Dedifferentiated amniotic fluid mesenchymal stem cell (primary cell): Measurements from ENCODE around the gene SLC12A3.

ENCODE experiments used
- DNase-seq: peaks from one replicate; pipeline ENCODE4 v3.0.0-alpha.2; 2016; ENCODE audit errors: extremely low spot score

Gene SLC12A3

DNA sequence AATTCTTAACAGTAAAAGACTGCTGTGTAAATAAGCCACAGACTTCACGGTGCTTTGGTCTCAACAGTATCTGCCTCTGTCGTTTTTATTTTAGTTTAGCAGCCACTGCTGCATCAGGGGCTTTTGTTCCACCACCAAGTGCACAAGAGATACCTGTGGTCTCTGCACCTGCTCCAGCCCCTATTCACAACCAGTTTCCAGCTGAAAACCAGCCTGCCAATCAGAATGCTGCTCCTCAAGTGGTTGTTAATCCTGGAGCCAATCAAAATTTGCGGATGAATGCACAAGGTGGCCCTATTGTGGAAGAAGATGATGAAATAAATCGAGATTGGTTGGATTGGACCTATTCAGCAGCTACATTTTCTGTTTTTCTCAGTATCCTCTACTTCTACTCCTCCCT is 74.8 kb downstream of the SLC12A3 start:
- DNase-seq, result no peak

DNA sequence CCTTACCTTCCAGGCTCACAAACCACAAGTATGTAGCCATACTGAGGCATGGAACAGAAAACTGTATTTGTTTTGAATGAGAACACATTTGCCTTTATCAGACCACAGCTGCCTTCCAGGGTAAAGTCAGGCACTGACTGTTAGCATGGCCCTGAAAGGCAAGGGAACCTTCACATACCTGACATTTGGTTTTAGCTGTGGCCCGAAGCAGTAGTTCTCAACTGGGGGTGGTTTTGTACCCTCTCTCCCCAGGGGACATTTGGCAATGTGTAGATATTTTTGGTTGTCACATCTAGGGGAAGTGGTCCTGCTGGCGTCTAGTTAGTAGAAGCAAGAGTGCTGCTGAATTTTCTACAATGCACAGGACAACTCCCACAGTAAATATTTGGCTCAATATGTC is 76.1 kb downstream of the SLC12A3 start:
- no peak for DNase-seq

DNA sequence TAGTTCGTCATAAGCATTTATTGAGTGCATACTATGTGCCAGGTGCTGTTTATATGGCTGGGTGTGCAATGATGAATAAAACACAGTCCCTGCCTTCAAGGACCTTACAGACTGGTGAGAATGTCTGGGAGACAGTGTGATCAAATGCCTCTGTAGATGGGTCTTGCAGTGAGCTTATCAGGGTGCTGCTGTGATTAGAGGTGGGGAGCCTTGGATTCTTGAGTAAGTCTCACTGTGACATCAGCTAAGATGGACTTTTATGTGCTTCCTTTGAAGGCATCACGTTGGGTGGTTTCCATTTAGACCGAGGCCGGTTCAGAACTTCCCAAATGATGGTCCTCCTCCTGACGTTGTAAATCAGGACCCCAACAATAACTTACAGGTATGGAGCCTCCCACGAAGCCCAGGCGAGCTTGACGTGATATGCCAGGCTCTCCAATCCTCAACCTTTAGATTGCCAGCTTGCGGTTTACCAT is 76.9 kb downstream of the SLC12A3 start:
- no peak for DNase-seq

DNA sequence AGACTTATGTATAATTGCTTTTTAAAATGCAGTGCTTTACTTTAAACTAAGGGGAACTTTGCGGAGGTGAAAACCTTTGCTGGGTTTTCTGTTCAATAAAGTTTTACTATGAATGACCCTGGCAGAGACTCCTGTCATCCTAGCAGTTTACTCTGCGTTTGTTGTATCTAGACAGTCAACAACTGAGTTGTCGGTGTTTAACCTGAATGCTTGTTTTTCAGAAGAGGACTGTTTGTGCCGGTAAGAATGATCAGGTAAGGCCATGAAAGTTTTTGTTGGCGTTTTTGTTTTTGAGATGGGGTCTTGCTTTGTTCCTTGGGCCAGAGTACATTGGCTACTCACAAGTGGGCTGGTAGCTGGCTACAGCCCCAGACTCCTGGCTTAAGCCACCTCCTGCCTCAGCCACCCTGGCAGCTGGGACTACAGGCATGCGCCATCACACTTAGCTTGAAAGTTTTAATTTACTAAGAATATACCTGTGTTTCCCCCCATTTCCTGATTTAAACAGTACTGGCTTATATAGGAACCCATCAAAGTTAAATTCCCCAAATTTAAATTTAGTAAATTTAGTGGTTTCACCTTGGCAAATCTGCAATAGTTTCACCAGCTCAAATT is 78.9 kb downstream of the SLC12A3 start:
- DNase-seq, result no peak

DNA sequence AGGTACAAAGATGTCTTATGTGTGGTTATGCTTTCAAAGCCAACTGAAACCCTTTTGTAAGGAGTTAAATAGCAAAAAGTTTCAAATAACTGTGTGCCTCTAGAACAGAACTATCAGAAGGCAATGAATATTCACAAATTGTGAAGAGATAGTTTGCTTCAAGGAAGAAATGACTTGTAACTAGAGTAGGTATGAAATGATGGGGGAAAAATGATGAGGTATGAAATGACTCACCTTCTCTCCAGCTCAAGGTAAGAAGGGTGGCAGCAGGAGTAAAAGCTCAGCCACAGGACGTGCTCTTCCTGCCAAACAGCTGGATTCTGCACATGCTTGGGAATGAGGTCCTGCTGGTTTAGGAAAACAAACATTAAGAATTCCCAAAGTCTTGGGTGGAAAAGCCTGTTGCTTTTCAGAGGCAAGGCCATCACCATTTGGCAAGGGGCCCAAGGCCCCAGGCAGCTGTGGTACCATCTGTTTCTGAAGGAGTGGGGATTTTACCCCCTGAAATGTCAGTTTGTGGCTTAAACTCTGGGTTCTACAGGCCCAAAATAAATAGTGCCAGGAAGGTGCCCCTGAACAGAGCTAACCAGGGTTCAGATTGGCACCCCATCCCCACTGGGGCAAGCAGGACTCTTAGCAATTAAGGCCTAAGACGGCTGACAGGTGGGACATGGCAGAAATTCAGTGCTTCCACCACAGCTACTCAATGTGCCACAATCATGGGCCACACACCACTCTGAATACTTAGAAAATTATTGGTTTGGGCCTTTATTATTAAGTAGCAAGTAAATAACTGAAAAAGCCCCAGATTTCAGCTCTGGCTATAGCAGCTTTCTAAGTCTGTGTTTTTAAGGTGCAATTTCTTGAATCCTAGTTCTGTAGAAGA is 80.2 kb downstream of the SLC12A3 start:
- DNase-seq, result no peak

DNA sequence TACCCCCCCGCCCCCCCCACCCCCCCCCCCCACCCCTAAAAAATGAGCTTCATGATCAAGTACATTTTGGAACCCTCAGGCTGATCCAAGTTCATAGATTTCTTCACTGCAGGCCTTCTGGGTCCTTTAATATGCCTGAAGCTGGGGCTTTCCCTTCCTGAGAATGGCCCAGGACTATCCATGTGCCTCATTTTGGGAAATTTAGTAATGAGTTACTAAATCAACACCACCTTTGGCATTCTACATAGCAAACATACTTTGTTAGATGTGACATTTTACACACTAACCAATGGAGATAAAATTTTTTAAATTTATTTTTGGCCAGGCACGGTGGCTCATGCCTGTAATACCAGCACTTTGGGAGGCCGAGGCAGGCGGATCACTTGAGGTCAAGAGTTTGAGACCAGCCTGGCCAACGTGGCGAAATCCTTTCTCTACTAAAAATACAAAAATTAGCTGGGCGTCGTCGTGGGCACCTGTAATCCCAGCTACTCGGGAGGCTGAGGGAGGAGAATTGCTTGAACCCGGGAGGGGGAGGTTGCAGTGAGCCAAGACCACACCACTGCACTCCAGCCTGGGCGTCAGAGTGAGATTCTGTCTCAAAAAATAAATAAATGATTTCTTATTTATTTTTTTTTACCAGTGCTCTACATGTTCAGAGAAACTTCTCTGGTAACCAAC is 81.0 kb downstream of the SLC12A3 start:
- no peak for DNase-seq

DNA sequence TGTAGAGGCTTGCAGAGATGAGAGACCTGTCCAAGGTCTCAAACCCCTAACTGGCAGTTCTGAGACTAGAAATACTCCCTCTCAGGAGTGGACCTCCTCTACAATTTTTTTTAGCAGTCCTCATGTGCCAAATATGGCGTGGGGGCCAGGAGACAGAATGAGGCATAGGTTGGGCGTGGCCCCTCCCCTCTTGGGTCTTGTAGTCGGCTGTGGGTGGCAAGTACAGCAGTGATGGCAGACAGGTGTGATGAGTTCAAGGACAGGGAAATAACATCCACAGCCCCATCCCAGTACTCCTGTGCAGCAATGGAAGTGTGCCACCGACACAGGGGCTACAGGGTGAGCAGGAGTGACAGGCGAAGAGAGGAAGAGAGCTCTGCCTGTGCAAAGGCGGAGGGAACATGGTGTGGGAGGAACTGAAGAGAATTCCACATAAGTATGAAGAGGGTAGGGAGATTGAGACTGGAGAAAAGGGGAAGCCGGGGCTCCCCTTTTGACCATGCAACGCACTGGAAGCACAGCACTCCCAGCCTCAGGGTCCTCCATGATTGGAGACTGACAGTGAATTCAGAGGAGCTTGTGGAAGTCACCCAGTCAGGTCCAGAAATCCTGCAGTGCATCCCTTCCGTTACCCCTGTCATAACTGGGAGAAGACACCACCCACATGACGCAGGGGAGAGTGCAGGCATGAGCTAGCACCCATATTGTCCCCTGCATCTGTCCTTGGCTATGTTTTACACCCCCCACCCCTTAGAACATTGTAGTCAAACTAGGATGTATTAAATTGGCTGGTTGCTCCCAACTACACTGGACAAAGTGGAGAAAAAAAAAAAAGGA is 82.0 kb downstream of the SLC12A3 start:
- DNase-seq, result no peak

DNA sequence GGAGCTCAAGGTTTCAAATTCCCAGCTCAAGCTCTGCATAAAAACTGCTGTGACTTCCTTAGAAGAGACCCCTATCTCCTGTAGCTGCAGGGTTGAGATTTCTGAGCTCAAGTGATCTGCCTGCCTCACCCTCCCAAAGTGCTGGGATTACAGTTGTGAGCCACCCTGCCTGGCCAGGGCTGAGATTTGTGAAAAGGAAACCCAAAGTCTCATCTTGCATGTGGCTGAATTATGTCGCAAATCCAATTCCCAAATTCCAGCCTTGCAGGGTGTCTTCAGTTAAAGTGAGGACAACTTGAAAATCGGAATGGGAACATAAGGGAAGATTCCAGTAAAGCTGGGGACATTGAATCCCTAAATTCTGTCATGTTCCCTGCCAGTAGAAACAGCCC is 82.6 kb downstream of the SLC12A3 start:
- DNase-seq, result no peak

DNA sequence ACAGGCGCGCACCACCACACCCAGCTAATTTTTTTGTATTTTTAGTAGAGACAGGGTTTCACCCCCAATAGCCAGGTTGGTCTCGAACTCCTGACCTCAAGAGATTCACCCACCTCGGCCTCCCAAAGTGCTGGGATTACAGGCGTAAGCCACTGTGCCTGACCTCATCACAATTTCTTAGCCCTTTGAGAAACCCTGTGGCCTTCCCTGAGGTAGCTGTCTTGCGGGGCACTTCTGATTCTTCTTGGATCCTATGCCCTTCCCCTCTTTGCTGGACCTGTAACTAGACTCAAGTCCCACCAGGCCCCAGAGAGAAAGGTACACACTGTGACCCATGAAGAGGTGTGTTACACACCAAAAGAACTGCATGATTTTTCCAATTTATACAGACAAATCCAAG is 83.2 kb downstream of the SLC12A3 start:
- DNase-seq, result no peak

DNA sequence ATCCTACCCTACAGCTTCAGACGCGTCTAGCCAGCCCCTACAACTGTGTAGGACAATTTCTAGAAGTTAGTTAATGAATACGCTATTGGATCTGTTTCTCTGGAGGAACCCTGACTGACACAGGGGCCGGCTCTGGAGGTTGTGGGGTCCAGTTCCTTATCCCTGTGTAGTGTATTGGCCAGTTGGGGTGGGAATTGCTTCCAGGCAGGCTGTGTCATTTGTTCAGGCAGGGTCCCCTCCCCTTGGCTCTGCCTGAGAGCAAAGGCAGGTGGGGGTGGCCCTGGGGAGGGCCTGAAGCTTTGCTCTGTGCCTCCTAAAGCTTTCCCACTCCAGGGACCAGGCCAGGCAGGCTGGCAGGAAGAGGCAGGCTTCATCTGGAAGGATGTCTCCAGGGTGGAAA is 85.0 kb downstream of the SLC12A3 start:
- no peak for DNase-seq

DNA sequence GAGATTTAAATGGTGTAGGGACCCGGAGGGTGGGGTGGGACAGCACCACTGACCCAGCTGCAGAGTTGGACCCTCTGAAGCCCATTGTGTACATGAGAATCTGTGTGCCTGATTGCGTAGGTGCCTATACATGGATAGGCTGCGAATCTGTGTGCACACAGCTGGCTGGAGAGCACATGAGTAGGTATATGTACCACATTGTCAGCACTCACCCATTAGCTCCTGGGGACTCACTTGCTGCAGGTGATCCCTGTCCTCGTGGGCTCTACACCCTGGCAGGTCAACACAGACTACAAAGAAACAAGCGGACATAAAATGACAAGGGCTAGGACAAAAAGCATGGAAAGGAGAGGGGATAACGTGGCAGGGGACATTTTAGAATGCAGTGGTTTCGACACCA is 85.4 kb downstream of the SLC12A3 start:
- no peak for DNase-seq

DNA sequence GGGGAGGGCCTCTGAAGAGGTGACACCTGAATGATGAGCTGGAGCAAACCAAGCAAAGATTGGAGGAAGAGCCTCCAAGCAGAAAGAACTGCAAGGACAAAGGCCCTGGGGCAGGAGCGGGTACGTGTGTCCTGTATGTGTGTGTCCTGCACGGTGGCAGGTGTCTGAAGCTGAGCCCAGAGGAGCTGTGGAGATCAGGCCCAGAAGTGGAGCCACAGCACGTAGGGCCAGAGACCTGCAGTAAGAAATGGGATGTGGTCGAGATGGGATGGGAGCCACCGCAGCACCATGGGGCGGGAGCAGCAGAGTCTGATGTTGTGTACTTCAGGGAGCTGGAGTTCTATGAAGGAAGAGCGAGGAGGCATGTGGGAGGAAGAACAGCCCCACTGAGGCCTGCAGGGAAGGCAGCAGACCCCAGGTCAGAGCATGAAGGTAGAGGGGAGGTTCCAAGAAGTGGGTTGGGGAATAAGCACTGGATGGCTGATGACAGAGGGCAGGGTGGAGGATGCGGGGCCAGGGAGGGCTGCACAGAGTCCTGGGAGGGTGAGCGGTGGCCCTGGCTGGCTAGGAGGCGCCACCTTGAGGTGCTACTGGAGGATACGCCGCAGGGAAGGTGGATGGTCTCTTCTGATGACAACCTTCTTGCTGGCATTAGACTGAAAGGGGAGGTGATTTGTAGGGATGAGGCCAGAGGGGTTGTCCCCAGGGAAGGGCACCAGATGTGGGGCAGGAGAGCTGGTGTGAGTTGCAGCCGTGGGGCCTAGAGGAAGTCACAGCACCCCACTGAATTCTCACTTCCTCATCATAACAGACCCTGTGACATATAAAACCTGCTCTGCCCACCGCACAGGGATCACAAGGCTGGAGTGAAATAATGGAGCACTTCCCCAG is 86.1 kb downstream of the SLC12A3 start:
- DNase-seq, result no peak

DNA sequence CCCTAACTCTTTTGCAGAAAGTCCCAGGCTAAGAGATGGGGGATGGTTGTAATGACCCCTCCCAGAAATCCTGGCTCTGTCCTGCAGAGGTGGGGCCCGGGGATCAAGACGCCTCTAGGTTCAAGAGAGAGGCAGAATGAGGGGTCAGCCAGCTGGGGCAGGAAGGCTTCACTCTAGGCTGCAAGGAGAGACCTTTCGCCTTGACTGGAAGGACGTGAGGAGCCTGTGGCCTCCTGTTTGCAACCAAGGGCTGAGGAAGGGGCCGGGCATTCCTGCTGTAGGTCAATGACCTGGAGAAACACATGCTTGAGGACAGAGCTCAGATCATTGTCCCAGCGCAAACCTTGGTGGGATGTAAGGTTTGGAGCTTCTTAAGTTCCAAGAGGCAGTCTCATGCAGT is 88.0 kb downstream of the SLC12A3 start:
- no peak for DNase-seq

DNA sequence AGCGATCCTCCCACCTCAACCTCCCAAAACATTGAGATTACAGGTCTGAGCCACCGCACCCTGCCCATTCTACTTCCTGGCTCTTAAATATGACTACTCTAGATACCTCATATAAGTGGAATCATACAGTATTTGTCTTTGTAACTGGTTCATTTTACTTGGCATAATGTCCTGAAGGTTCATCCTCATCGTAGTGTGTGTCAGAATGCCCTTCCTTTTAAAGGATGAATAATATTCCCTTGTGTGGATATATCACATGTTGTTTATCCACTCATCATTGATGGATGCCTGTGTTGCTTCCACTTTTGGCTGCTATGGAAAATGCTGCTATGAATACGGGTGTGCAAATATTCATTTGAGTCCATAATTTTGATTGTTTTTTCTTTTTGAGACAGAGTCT is 91.1 kb downstream of the SLC12A3 start:
- no peak for DNase-seq

DNA sequence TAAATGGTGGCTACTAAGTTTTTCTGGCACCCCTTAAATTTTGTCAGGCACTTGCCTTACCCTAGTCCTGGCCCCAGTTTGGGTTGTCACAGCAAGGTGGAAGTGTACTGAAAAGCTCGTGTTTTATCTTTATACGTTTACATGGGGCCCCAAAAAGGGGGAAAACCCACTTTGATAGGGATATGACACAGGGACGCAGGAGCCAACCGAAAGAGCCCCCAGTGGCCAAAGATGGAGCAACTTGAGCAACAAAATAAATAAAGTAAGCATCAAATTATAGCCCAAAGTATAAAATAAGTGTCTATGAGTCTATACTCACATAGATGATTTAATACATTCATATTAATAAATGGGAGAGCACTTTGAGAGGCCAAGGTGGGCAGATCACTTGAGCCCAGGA is 91.7 kb downstream of the SLC12A3 start:
- no peak for DNase-seq

DNA sequence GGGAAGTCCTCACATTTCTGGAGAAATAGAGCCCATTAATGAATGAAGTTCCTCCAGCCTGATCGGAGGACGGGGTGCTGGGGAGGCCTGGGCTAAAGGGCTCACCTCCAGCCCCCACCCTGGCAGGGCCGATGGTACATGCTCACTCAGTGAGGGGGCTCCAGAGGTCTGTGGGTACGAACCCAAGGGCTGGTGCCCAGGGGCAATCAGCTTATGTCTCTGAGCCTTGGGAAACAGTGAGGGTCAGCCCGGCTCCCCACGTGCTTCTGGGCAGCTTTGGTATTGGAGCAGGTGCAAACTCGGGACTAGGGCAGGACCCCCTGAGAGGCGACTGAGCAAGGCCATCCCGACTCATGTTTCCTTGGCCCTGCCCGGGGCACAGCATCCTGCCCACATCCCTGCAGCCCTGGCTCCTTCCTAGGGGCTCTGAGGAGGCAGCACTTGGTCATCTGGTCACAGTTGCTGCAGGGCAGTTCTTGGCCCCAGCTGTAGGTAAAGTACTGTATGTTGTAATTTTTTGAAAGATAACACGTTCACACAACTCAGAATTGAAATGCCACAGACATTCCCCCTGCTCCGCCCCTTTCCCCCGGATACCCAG is 95.8 kb downstream of the SLC12A3 start:
- no peak for DNase-seq

DNA sequence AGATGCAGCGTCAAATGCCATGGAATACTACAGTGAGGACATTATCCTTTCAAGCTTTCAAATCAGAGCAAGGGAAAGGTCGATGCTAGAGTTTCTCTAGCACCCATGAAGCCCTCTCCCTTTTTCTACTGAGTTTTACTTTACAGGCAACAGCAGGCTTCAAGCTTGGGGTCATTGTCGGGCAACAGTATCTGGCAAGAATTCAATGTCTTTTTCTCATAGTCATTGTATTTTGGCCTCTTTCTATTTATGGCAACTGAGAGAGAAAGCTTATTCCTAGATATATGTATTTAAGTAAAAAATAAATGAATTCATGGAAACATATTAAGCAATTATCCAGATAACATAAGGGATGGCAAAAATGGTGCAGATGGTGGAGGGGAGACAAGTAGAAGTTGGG is 96.4 kb downstream of the SLC12A3 start:
- no peak for DNase-seq

DNA sequence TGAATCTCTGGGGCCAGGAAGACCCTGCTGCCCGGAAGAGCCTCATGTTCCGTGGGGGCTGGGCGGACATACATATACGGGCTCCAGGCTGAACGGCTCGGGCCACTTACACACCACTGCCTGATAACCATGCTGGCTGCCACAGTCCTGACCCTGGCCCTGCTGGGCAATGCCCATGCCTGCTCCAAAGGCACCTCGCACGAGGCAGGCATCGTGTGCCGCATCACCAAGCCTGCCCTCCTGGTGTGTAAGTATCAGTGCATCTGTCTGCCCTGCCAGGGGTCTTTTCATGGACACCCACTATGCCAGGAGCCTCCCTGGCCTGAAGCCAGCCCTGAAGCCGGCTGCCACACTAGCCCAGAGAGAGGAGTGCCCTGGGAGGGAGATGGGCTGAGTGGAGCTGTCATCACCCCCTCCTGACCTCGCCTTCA is 96.9 kb downstream of the SLC12A3 start, which contains the start of gene CETP:
CETP (plus strand) TSS at position 100 of the 431 bp plus-strand sequence; CDS start at position 130, 30 bp downstream.
- DNase-seq, result no peak

DNA sequence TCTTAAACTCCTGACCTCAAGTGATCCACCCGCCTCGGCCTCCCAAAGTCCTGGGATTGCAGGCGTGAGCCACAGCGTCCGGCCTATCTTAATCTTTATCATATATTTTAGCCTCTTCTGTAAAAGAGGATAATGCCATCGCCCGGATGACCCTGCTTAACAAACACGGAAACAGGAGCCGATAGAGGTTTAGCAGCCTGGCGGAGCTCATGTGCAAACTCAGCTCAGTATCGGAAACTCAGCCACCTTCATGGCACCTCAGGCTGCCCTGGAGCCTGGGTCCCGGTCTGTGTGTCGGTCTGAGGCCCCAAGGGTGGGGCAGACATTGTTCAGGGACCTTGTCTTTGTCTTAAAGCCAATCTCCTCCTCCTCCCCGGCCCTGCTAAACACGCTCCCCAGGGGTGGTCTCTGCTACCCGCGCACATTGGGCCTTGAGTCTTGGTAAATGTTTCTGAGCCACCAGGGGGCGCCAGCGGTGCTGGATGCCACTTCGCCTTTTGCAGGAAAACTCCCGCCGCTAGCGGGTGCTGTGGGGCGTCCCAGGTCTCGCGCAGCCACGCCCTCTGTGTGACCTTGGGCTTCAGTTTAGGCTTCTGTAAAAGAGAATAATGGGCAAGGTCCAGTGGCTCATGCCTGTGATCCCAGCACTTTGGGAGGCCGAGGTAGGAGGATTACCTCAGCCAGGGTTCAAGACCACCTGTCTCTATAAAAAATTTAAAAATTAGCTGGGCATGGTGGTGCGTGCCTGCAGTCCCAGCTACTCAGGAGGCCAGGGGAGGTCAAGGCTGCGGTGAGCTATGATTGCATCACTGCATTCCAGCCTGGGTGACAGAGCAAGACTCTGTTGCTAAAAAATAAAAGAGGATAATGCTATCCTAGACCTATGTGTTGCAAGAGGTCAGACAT is 99.5 kb downstream of the SLC12A3 start:
- DNase-seq, result no peak
